HEK293T (cell line): ENCODE data around the gene CERK.
"Not testable (repeated sequence)": the region's sequence is repeated elsewhere in the genome, so short reads cannot be mapped to it uniquely, and the experiment has no call there.

Experiments used
- CTCF ChIA-PET: fragments of 350-600 bp; formaldehyde crosslinking; extraction: SDS; loops from one replicate; lab custom pipeline; 2021; ENCODE audit warnings: antibody characterized with exemption, inconsistent platforms; lab: Yijun Ruan, JAX
- POLR2A ChIA-PET: fragments of 350-600 bp; formaldehyde crosslinking; extraction: SDS; loops from one replicate; lab custom pipeline; 2020; ENCODE audit warnings: antibody characterized with exemption, inconsistent platforms; lab: Yijun Ruan, JAX
- DNase-seq: peaks from one replicate; pipeline ENCODE4 v3.0.0; 2012; ENCODE audit warnings: mixed read lengths; ENCODE audit errors: extremely low spot score
- ARNT ChIP-seq: fragments of 450-650 bp; IDR thresholded peaks from 2 replicates; pipeline ENCODE4 v1.6.1; 2017; ENCODE audit warnings: mild to moderate bottlenecking
- BHLHE40 ChIP-seq: fragments of 450-650 bp; IDR thresholded peaks from 2 replicates; pipeline ENCODE4 v1.6.1; 2016; ENCODE audit warnings: mild to moderate bottlenecking, moderate library complexity, borderline replicate concordance
- CTBP1 ChIP-seq: fragments of 450-650 bp; IDR thresholded peaks from 2 replicates; pipeline ENCODE4 v1.6.1; 2016; ENCODE audit warnings: borderline replicate concordance
- ELF4 ChIP-seq: fragments of 450-650 bp; IDR thresholded peaks from 2 replicates; pipeline ENCODE4 v1.6.1; 2017; ENCODE audit warnings: antibody characterized with exemption
- FOXA1 ChIP-seq: fragments of 450-650 bp; IDR thresholded peaks from 2 replicates; pipeline ENCODE4 v1.6.1; 2016; ENCODE audit warnings: mild to moderate bottlenecking
- FOXK2 ChIP-seq: fragments of 450-650 bp; IDR thresholded peaks from 2 replicates; pipeline ENCODE4 v1.6.1; 2016; ENCODE audit warnings: mild to moderate bottlenecking
- FOXM1 ChIP-seq: fragments of 450-650 bp; IDR thresholded peaks from 2 replicates; pipeline ENCODE4 v1.6.1; 2017; ENCODE audit warnings: mild to moderate bottlenecking, borderline replicate concordance
- HDGF ChIP-seq: fragments of 450-650 bp; IDR thresholded peaks from 2 replicates; pipeline ENCODE4 v1.6.1; 2017; ENCODE audit warnings: antibody characterized with exemption, borderline replicate concordance
- L3MBTL2 ChIP-seq: fragments of 450-650 bp; conservative IDR thresholded peaks from 2 replicates; pipeline ENCODE4 v1.6.1; 2016; ENCODE audit warnings: mild to moderate bottlenecking
- LEF1 ChIP-seq: fragments of 450-650 bp; IDR thresholded peaks from 2 replicates; pipeline ENCODE4 v1.6.1; 2017; ENCODE audit warnings: mild to moderate bottlenecking, borderline replicate concordance
- NFRKB ChIP-seq: fragments of 450-650 bp; IDR thresholded peaks from 2 replicates; pipeline ENCODE4 v1.6.1; 2016; ENCODE audit warnings: mild to moderate bottlenecking, moderate library complexity
- PKNOX1 ChIP-seq: fragments of 450-650 bp; IDR thresholded peaks from 2 replicates; pipeline ENCODE4 v1.6.1; 2016
- SP1 ChIP-seq: fragments of 450-650 bp; IDR thresholded peaks from 2 replicates; pipeline ENCODE4 v1.6.1; 2017
- SUZ12 ChIP-seq: fragments of 450-650 bp; IDR thresholded peaks from 2 replicates; pipeline ENCODE4 v1.6.1; 2016; ENCODE audit warnings: mild to moderate bottlenecking
- TARDBP ChIP-seq: fragments of 450-650 bp; IDR thresholded peaks from 2 replicates; pipeline ENCODE4 v1.6.1; 2016
- ZNF384 ChIP-seq: fragments of 450-650 bp; IDR thresholded peaks from 2 replicates; pipeline ENCODE4 v1.6.1; 2016

The CERK gene

GRCh38 chr22:46646531-46647215 is 91.4 kb downstream of the CERK start:
- POLR2A ChIA-PET, result interaction anchor here (1.3 kb wide), 1 partner anchor 71 kb away, joined by 3 read pairs; no protein-coding TSS in a partner anchor
- TF ChIP-seq ZNF384, result no peak
- TF ChIP-seq ARNT, result no peak
- TF ChIP-seq ELF4, result no peak
- TF ChIP-seq SP1, result no peak
- TF ChIP-seq CTBP1, result no peak
- TF ChIP-seq TARDBP, result no peak
- no peak for TF ChIP-seq LEF1
- no peak for TF ChIP-seq NFRKB
- no peak for DNase-seq
- CTCF ChIA-PET, result no interaction called here

GRCh38 chr22:46642840-46643480 is 95.1 kb downstream of the CERK start:
- CTCF ChIA-PET, POLR2A ChIA-PET, DNase-seq: not testable (repeated sequence)

- TF ChIP-seq FOXM1, result no peak
- no peak for TF ChIP-seq NFRKB
- no peak for TF ChIP-seq ZNF384
- TF ChIP-seq PKNOX1, result no peak
- TF ChIP-seq ARNT, result no peak
- TF ChIP-seq CTBP1, result no peak
- no peak for TF ChIP-seq FOXK2
- TF ChIP-seq ELF4, result no peak
- no peak for TF ChIP-seq SP1
- TF ChIP-seq LEF1, result no peak
- TF ChIP-seq TARDBP, result no peak
- no peak for TF ChIP-seq BHLHE40
- no peak for DNase-seq
- CTCF ChIA-PET, result no interaction called here
- POLR2A ChIA-PET, result no interaction called here
Observed at GRCh38 chr22:46641811-46642266, 96.2 kb downstream of the CERK start.

GRCh38 chr22:46640293-46641055 is 97.6 kb downstream of the CERK start:
- ChIA-PET POLR2A (no interaction called here), CTCF (interaction anchor here (0.7 to 0.8 kb wide), 2 partner anchors 9 to 273 kb away, joined by 3 read pairs; no protein-coding TSS in a partner anchor)
- no peak for DNase-seq
- TF ChIP-seq NFRKB (no peak), BHLHE40 (no peak), ARNT (no peak), LEF1 (no peak), PKNOX1 (no peak), FOXA1 (no peak), SP1 (no peak)

GRCh38 chr22:46639843-46640242 is 98.2 kb downstream of the CERK start:
- no peak for DNase-seq
- TF ChIP-seq FOXA1 (no peak), NFRKB (no peak), SP1 (no peak), LEF1 (no peak), SUZ12 (no peak), ARNT (no peak), BHLHE40 (no peak), PKNOX1 (no peak), ZNF384 (no peak), FOXK2 (no peak), CTBP1 (no peak), TARDBP (no peak), L3MBTL2 (no peak), HDGF (no peak)
- POLR2A ChIA-PET, result no interaction called here
- CTCF ChIA-PET, result interaction anchor here (0.7 to 0.8 kb wide), 2 partner anchors 10 to 272 kb away, joined by 3 read pairs; no protein-coding TSS in a partner anchor
